IMR-90 (cell line): ENCODE measurements around the gene GCNA. TPM values are rescaled to one million over a fixed set of nuclear protein-coding genes. Genes with fewer than 3 reads are reported as not detected.

ENCODE experiments used
- ATAC-seq: fragments of 200-7000 bp; cut with Tn5 transposase; 2 replicates; pipeline ENCODE4 v1.9.1; 2020; ENCODE audit warnings: low read depth, mild to moderate bottlenecking, moderate library complexity
- BruUV-seq: library from RNA; stranded (reverse); fragments of 400-500 nt; replicated peaks from 2 replicates; lab custom pipeline; 2021; lab: Mats Ljungman, UMichigan
- CTCF ChIA-PET: fragments of 300-600 bp; formaldehyde crosslinking; extraction: SDS; loops from one replicate; lab custom pipeline; 2021; ENCODE audit warnings: antibody characterized with exemption; lab: Yijun Ruan, JAX
- POLR2A ChIA-PET: fragments of 300-600 bp; sonication (Branson Sonifier 250); formaldehyde crosslinking; loops from one replicate; lab custom pipeline; 2022; ENCODE audit warnings: antibody characterized with exemption; ENCODE audit not compliant: unreplicated experiment; lab: Charles Lee
- DNase-seq: peaks from one replicate; pipeline ENCODE4 v3.0.0; 2013
- H2AFZ ChIP-seq: replicated peaks from 2 replicates; pipeline ENCODE3; 2013; ENCODE audit warnings: low read length, mild to moderate bottlenecking; ENCODE audit not compliant: poor library complexity
- H2AK5ac ChIP-seq: 2 replicates; pipeline ENCODE4 v1.6.1; 2013; ENCODE audit warnings: low read depth, low read length, inconsistent platforms
- H2AK9ac ChIP-seq: replicated peaks from 2 replicates; pipeline ENCODE3; 2013; ENCODE audit warnings: mild to moderate bottlenecking, low read depth, low read length, moderate library complexity; ENCODE audit not compliant: poor library complexity
- H2BK120ac ChIP-seq: 2 replicates; pipeline ENCODE4 v1.6.1; 2013; ENCODE audit warnings: low read depth, low read length, inconsistent platforms
- H2BK15ac ChIP-seq: 3 replicates; pipeline ENCODE4 v1.6.1; 2013; ENCODE audit warnings: low read depth, low read length, inconsistent platforms
- H2BK20ac ChIP-seq: 2 replicates; pipeline ENCODE4 v1.6.1; 2013; ENCODE audit warnings: low read depth, mild to moderate bottlenecking, inconsistent platforms, low read length, moderate library complexity
- H2BK5ac ChIP-seq: 2 replicates; pipeline ENCODE4 v1.6.1; 2013; ENCODE audit warnings: mild to moderate bottlenecking, low read depth, low read length, inconsistent platforms; ENCODE audit not compliant: poor library complexity, severe bottlenecking
- H3K14ac ChIP-seq: replicated peaks from 2 replicates; pipeline ENCODE4 v1.6.1; 2013; ENCODE audit warnings: low read depth, low read length, inconsistent platforms
- H3K18ac ChIP-seq: 2 replicates; pipeline ENCODE4 v1.6.1; 2013; ENCODE audit warnings: low read depth, low read length, control low read depth
- H3K23ac ChIP-seq: 2 replicates; pipeline ENCODE4 v1.6.1; 2013; ENCODE audit warnings: low read depth, low read length, inconsistent platforms
- H3K27ac ChIP-seq: 2 replicates; pipeline ENCODE4 v1.5.1; 2013; ENCODE audit warnings: mild to moderate bottlenecking, control low read depth, low read length; ENCODE audit not compliant: insufficient read depth
- H3K27me3 ChIP-seq: 2 replicates; pipeline ENCODE4 v1.6.1; 2013; ENCODE audit warnings: low read length; ENCODE audit not compliant: control insufficient read depth, insufficient read depth
- H3K36me3 ChIP-seq: 2 replicates; pipeline ENCODE4 v1.6.1; 2013; ENCODE audit warnings: low read length, mixed read lengths; ENCODE audit not compliant: control insufficient read depth, insufficient read depth
- H3K4ac ChIP-seq: 2 replicates; pipeline ENCODE4 v1.6.1; 2013; ENCODE audit warnings: low read depth, low read length, inconsistent platforms
- H3K4me1 ChIP-seq: 2 replicates; pipeline ENCODE4 v1.6.1; 2013; ENCODE audit warnings: low read length, mixed read lengths; ENCODE audit not compliant: control insufficient read depth, insufficient read depth
- H3K4me2 ChIP-seq: 2 replicates; pipeline ENCODE4 v1.6.1; 2013; ENCODE audit warnings: low read depth, mild to moderate bottlenecking, control low read depth, low read length, moderate library complexity
- H3K4me3 ChIP-seq: 2 replicates; pipeline ENCODE4 v1.5.1; 2013; ENCODE audit warnings: low read depth, mild to moderate bottlenecking, control low read depth, low read length, moderate library complexity; ENCODE audit not compliant: insufficient read depth
- H3K56ac ChIP-seq: 2 replicates; pipeline ENCODE4 v1.6.1; 2013; ENCODE audit warnings: low read length, inconsistent platforms; ENCODE audit not compliant: insufficient read depth; ENCODE audit errors: extremely low read depth
- H3K79me1 ChIP-seq, 2 experiments: 2 replicates each; pipeline ENCODE4 v1.6.1; 2013; ENCODE audit warnings: low read length in 2 of 2, inconsistent platforms in 1 of 2, low read depth in 1 of 2
- H3K9ac ChIP-seq: 2 replicates; pipeline ENCODE4 v1.6.1; 2013; ENCODE audit warnings: low read depth, low read length, control low read depth
- H3K9me1 ChIP-seq: 2 replicates; pipeline ENCODE4 v1.6.1; 2013; ENCODE audit warnings: low read length, inconsistent platforms; ENCODE audit not compliant: insufficient read depth
- H3K9me3 ChIP-seq: 2 replicates; pipeline ENCODE4 v1.6.1; 2013; ENCODE audit warnings: low read length; ENCODE audit not compliant: control insufficient read depth, insufficient read depth
- H4K20me1 ChIP-seq: 2 replicates; pipeline ENCODE4 v1.6.1; 2013; ENCODE audit warnings: low read length, inconsistent platforms; ENCODE audit not compliant: insufficient read depth
- H4K5ac ChIP-seq: 2 replicates; pipeline ENCODE4 v1.6.1; 2013; ENCODE audit warnings: mild to moderate bottlenecking, low read depth, low read length, control low read depth
- H4K8ac ChIP-seq, 2 experiments: 2 replicates each; pipeline ENCODE4 v1.6.1; 2013; ENCODE audit warnings: low read depth in 2 of 2, low read length in 2 of 2, control low read depth in 1 of 2, inconsistent platforms in 1 of 2
- H4K91ac ChIP-seq: 2 replicates; pipeline ENCODE4 v1.6.1; 2013; ENCODE audit warnings: low read depth, low read length, inconsistent platforms; ENCODE audit not compliant: insufficient read depth
- POLR2A ChIP-seq: IDR thresholded peaks from 2 replicates; pipeline ENCODE4 v1.6.1; 2012; ENCODE audit warnings: mild to moderate bottlenecking, low read depth, low read length
- RAD21 ChIP-seq: IDR thresholded peaks from 2 replicates; pipeline ENCODE4 v1.6.1; 2012; ENCODE audit warnings: low read length, improper control_type of control experiment
- RCOR1 ChIP-seq: IDR thresholded peaks from 2 replicates; pipeline ENCODE4 v1.6.1; 2012; ENCODE audit warnings: mild to moderate bottlenecking, low read length, improper control_type of control experiment; ENCODE audit not compliant: insufficient replicate concordance
- SMC3 ChIP-seq: fragments of 150-350 bp; IDR thresholded peaks from 2 replicates; pipeline ENCODE4 v1.6.1; 2016; ENCODE audit warnings: low read depth, mild to moderate bottlenecking, antibody characterized with exemption, low read length, moderate library complexity
- WGBS, 2 experiments: methylation state at CpG; one replicate each; pipeline versions ENCODE4 v1.1.5 to v1.1.7; 2013; ENCODE audit warnings: missing lambda C conversion rate in 2 of 2; ENCODE audit not compliant: insufficient read length in 1 of 2; ENCODE audit errors: extremely low coverage in 2 of 2; 5-methylcytosine and 5-hydroxymethylcytosine counted together
- dilution Hi-C: fragments of 300-500 bp; cut with HindIII; formaldehyde crosslinking; loops from one replicate; pipeline ENCODE4 v1.14.3; 2018; ENCODE audit warnings: low sequenced_read_pairs; ENCODE audit not compliant: unreplicated experiment
- in situ Hi-C: fragments of 300-500 bp; cut with MboI; formaldehyde crosslinking; loops from 3 replicates; pipeline ENCODE4 v1.14.3; 2019; ENCODE audit warnings: low sequenced_read_pairs, inconsistent platforms, mixed read lengths
- intact Hi-C: fragments of 100-400 bp; cut with micrococcal nuclease; formaldehyde crosslinking; loops from 2 replicates; pipeline ENCODE4 v1.10.0; 2022
- polyA plus RNA-seq, 3 experiments: library from polyadenylated mRNA; depleted of rRNA; stranded (reverse); fragments of >200 nt; gene quantifications; 2 replicates each; pipeline ENCODE4 v1.2.3, GENCODE V29; 2012; ENCODE audit warnings: low replicate concordance in 1 of 3
- total RNA-seq: library from RNA; depleted of rRNA; stranded (reverse); fragments of >200 nt; gene quantifications from 2 replicates; pipeline ENCODE4 v1.2.3, GENCODE V29; 2012
- TF ChIP-seq, protein P1 (sequence below): fragments of 150-350 bp; IDR thresholded peaks from 2 replicates; pipeline ENCODE4 v1.6.1; 2017; ENCODE audit warnings: mild to moderate bottlenecking, antibody characterized with exemption, low read length, low read depth

Gene GCNA
- total and polyA plus RNA-seq, 2 of the 4 experiments (the other 2 are of a cell fraction), result 0.90 to 1.3 TPM

DNA sequence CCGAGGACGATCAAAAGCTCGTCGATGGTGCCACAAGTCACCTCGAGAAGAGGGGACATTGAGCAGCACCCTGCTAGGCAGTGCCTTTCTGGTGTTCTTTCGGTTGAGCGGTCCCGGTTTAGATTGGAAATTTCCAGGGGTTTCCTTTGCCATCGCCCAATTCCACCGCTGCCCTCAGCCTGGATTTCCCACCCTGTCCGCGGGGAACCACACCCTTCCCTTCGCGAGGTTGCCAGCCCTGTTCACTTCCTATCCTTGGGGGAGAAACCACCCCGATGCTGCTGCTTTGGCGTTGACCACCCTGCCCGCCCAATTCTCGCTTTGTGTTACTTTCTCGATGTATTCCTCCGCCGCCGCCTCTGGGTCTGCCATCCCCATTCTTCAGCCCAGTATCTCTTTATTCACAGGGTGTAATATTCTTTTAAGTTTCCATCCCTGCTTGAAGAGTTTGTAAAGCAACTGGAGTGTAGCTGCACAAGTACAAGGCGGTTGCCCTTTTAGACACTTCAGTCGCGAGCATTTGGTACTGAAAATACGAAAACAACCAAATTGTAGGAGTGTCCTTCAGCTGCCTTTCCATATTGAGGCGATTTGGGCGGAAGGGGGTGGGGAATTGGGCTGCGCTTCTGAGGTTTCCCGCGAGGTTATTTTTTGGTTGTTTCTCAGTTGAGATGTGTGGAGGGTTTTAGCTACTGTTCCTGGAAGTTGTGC is 44.2 kb upstream of the GCNA start:
- DNase-seq (peak; percentile 32), ATAC-seq (peak; percentile 18)
- Histone ChIP-seq H3K9ac (peak overlapping the region; percentile 94), H3K27me3 (no peaks in the 10 kb centered on the region), H2AK9ac (peak overlapping the region; percentile 92), H3K18ac (peak overlapping the region; percentile 53), H4K5ac (peak overlapping the region; percentile 65), H3K9me1 (no peaks in the 10 kb centered on the region), H3K4ac (peak overlapping the region; percentile 97), H4K8ac (peak overlapping the region; percentile 86 to 90; a peak in 2 of 4 replicates), H3K4me2 (peak overlapping the region; percentile 80), H3K4me1 (peaks cover 2% of the 10 kb centered on the region; the same call in 1 of the 2 replicates), H3K4me3 (peak overlapping the region; percentile 81), H2AK5ac (peak overlapping the region; percentile 91), H3K79me1 (no peaks in the 10 kb centered on the region), H2BK15ac (no peak overlapping the region), H2BK20ac (no peak overlapping the region), H4K20me1 (peaks cover 36% of the 10 kb centered on the region), H2BK5ac (peak overlapping the region; percentile 84), H3K23ac (peak overlapping the region; percentile 98), H3K27ac (peak overlapping the region; percentile 88), H4K91ac (peak overlapping the region; percentile 90), H3K36me3 (0 out of 2 replicates have a peak, but pooled peaks cover 2% of the 10 kb centered on the region), H2BK120ac (no peak overlapping the region), H2AFZ (peak overlapping the region; percentile 39), H3K56ac (peak overlapping the region; percentile 87; the same call in 1 of the 2 replicates), H3K14ac (peak overlapping the region; percentile 97), H3K9me3 (no peaks in the 10 kb centered on the region)
- intact Hi-C loops, result loop anchor here (1.0 to 5.0 kb wide), 4 partner anchors 8 to 118 kb away; no protein-coding TSS in a partner anchor
- in situ Hi-C loops, result no loop called here
- BruUV-seq, result no TSS peak
- ChIA-PET CTCF (interaction anchor here (1.2 kb wide), 1 partner anchor 15 kb away, joined by 4 read pairs; no protein-coding TSS in a partner anchor), POLR2A (no interaction called here)
- 18% methylated on average over 8 of the region's 31 CpGs; no CpG with 5 or more reads in 1 of the 2 experiments for WGBS, 2 experiments
- TF ChIP-seq RAD21, result no peak
- TF ChIP-seq POLR2A, result no peak
- TF ChIP-seq, protein P1, sequence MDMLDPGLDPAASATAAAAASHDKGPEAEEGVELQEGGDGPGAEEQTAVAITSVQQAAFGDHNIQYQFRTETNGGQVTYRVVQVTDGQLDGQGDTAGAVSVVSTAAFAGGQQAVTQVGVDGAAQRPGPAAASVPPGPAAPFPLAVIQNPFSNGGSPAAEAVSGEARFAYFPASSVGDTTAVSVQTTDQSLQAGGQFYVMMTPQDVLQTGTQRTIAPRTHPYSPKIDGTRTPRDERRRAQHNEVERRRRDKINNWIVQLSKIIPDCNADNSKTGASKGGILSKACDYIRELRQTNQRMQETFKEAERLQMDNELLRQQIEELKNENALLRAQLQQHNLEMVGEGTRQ, result no peak
- no peak for TF ChIP-seq SMC3
- no peak for TF ChIP-seq RCOR1
- dilution Hi-C loops, result no loop called here
